HEK293T (cell line): ENCODE measurements around the gene FHL1.

Experiments
- CTCF ChIA-PET: fragments of 350-600 bp; formaldehyde crosslinking; extraction: SDS; loops from one replicate; lab custom pipeline; 2021; ENCODE audit warnings: antibody characterized with exemption, inconsistent platforms; lab: Yijun Ruan, JAX
- POLR2A ChIA-PET: fragments of 350-600 bp; formaldehyde crosslinking; extraction: SDS; loops from one replicate; lab custom pipeline; 2020; ENCODE audit warnings: antibody characterized with exemption, inconsistent platforms; lab: Yijun Ruan, JAX
- DNase-seq: peaks from one replicate; pipeline ENCODE4 v3.0.0; 2012; ENCODE audit warnings: mixed read lengths; ENCODE audit errors: extremely low spot score
- ARNT ChIP-seq: fragments of 450-650 bp; IDR thresholded peaks from 2 replicates; pipeline ENCODE4 v1.6.1; 2017; ENCODE audit warnings: mild to moderate bottlenecking
- BHLHE40 ChIP-seq: fragments of 450-650 bp; IDR thresholded peaks from 2 replicates; pipeline ENCODE4 v1.6.1; 2016; ENCODE audit warnings: mild to moderate bottlenecking, moderate library complexity, borderline replicate concordance
- CTBP1 ChIP-seq: fragments of 450-650 bp; IDR thresholded peaks from 2 replicates; pipeline ENCODE4 v1.6.1; 2016; ENCODE audit warnings: borderline replicate concordance
- ELF4 ChIP-seq: fragments of 450-650 bp; IDR thresholded peaks from 2 replicates; pipeline ENCODE4 v1.6.1; 2017; ENCODE audit warnings: antibody characterized with exemption
- FOXA1 ChIP-seq: fragments of 450-650 bp; IDR thresholded peaks from 2 replicates; pipeline ENCODE4 v1.6.1; 2016; ENCODE audit warnings: mild to moderate bottlenecking
- FOXK2 ChIP-seq: fragments of 450-650 bp; IDR thresholded peaks from 2 replicates; pipeline ENCODE4 v1.6.1; 2016; ENCODE audit warnings: mild to moderate bottlenecking
- FOXM1 ChIP-seq: fragments of 450-650 bp; IDR thresholded peaks from 2 replicates; pipeline ENCODE4 v1.6.1; 2017; ENCODE audit warnings: mild to moderate bottlenecking, borderline replicate concordance
- HDGF ChIP-seq: fragments of 450-650 bp; IDR thresholded peaks from 2 replicates; pipeline ENCODE4 v1.6.1; 2017; ENCODE audit warnings: antibody characterized with exemption, borderline replicate concordance
- L3MBTL2 ChIP-seq: fragments of 450-650 bp; conservative IDR thresholded peaks from 2 replicates; pipeline ENCODE4 v1.6.1; 2016; ENCODE audit warnings: mild to moderate bottlenecking
- LEF1 ChIP-seq: fragments of 450-650 bp; IDR thresholded peaks from 2 replicates; pipeline ENCODE4 v1.6.1; 2017; ENCODE audit warnings: mild to moderate bottlenecking, borderline replicate concordance
- NFRKB ChIP-seq: fragments of 450-650 bp; IDR thresholded peaks from 2 replicates; pipeline ENCODE4 v1.6.1; 2016; ENCODE audit warnings: mild to moderate bottlenecking, moderate library complexity
- PKNOX1 ChIP-seq: fragments of 450-650 bp; IDR thresholded peaks from 2 replicates; pipeline ENCODE4 v1.6.1; 2016
- SP1 ChIP-seq: fragments of 450-650 bp; IDR thresholded peaks from 2 replicates; pipeline ENCODE4 v1.6.1; 2017
- SUZ12 ChIP-seq: fragments of 450-650 bp; IDR thresholded peaks from 2 replicates; pipeline ENCODE4 v1.6.1; 2016; ENCODE audit warnings: mild to moderate bottlenecking
- TARDBP ChIP-seq: fragments of 450-650 bp; IDR thresholded peaks from 2 replicates; pipeline ENCODE4 v1.6.1; 2016
- ZNF384 ChIP-seq: fragments of 450-650 bp; IDR thresholded peaks from 2 replicates; pipeline ENCODE4 v1.6.1; 2016

Gene FHL1

DNA sequence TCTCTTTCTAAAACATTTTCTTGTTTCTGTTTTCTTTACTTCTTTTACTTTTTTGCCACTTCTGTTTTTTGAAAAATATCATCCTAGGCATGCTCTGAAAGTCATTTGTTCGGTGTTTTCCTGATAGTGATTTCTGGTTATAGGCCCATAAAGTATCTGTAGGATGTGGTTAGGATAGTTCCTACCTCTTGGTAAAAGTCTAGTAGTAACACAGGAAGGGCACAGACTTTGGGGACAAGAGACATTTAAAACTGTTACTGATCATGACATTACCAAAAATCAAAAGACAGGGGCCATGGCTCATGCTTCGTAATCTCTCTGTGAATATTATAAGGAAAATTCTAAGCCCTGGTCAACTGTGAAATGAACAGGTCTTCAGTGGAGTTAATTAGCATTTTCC lies 44.8 kb downstream of the FHL1 start:
- ChIA-PET POLR2A (interaction anchor here (0.7 kb wide), 1 partner anchor 246 kb away, joined by 3 read pairs; no protein-coding TSS in a partner anchor), CTCF (interaction anchor here (0.7 kb wide), 1 partner anchor 64 kb away, joined by 3 read pairs; no protein-coding TSS in a partner anchor)

DNA sequence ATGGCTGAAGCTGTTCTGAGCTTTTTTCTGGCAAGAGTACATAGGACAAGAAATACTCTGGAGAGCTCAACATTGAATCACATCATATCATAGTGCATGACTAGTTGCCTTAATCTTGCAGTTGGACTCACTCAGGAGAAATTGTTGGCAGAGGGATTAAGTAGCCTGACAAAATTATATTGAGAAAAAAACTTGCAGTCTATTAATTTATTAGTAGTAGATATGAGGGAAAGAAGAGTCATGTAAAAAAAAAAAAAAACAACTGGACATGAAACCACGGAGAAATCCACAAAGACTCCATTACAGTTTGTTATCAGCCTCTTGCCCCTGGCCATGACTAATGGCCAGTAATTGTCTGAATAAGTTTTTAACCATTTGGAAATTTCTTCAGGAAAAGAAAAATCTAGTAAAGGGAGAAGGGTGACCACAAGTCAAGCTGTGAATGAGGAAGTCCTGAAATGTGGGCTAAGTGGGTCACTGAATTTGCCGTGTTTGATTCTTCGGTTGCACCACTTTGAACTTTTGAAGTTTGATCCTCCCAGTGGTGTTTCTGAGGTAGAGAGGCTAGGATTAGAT lies 45.6 kb downstream of the FHL1 start:
- CTCF ChIA-PET: interaction anchor here (0.7 kb wide), 1 partner anchor 64 kb away, joined by 3 read pairs; no protein-coding TSS in a partner anchor

More for the DNA sequence above, 44.8 kb downstream of the FHL1 start:
- no peak for TF ChIP-seq FOXA1
- no peak for TF ChIP-seq ARNT
- TF ChIP-seq FOXK2: no peak
- TF ChIP-seq SP1: no peak
- no peak for TF ChIP-seq HDGF
- no peak for TF ChIP-seq ZNF384
- no peak for TF ChIP-seq CTBP1
- TF ChIP-seq NFRKB: no peak
- TF ChIP-seq BHLHE40: no peak
- TF ChIP-seq TARDBP: no peak
- no peak for TF ChIP-seq L3MBTL2
- no peak for DNase-seq

GRCh38 chrX:136193771-136194170 lies 46.4 kb downstream of the FHL1 start:
- CTCF ChIA-PET: no interaction called here
- no peak for DNase-seq
- POLR2A ChIA-PET: no interaction called here
- no peak for TF ChIP-seq L3MBTL2
- TF ChIP-seq NFRKB: no peak
- no peak for TF ChIP-seq TARDBP
- TF ChIP-seq PKNOX1: no peak
- no peak for TF ChIP-seq CTBP1
- TF ChIP-seq ELF4: no peak
- no peak for TF ChIP-seq LEF1
- no peak for TF ChIP-seq HDGF
- TF ChIP-seq FOXK2: no peak
- TF ChIP-seq FOXA1: no peak
- no peak for TF ChIP-seq SUZ12
- TF ChIP-seq ZNF384: no peak
- TF ChIP-seq FOXM1: no peak
- TF ChIP-seq SP1: no peak
- no peak for TF ChIP-seq ARNT
- TF ChIP-seq BHLHE40: no peak

More for the DNA sequence above, 45.6 kb downstream of the FHL1 start:
- POLR2A ChIA-PET: no interaction called here
- TF ChIP-seq ZNF384 (no peak), LEF1 (no peak), FOXM1 (no peak), FOXK2 (no peak), TARDBP (no peak), SUZ12 (no peak), ARNT (no peak), L3MBTL2 (no peak), PKNOX1 (no peak), FOXA1 (no peak), ELF4 (no peak)
- DNase-seq: no peak

DNA sequence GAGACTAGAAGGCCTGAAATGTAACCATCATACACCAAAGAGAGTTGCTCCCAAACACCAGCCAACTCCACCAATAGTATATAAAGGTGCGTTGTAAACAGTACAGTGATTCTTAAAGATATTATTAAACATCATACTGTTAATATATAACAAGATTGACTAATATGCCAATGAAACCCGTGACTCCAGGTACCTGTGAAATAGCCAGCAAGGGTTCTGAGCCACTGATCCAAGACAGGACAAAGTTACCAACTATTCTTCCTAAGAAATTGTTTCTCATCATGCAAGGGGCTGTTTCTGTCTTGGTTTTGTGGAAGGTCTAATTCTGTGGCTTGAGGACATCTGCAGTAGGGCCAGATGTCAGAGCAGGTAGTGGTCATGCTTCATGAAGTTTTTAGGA lies 47.2 kb downstream of the FHL1 start:
- ChIA-PET POLR2A (no interaction called here), CTCF (interaction anchor here (1.2 kb wide), 1 partner anchor 167 kb away, joined by 4 read pairs; no protein-coding TSS in a partner anchor)
- no peak for DNase-seq

DNA sequence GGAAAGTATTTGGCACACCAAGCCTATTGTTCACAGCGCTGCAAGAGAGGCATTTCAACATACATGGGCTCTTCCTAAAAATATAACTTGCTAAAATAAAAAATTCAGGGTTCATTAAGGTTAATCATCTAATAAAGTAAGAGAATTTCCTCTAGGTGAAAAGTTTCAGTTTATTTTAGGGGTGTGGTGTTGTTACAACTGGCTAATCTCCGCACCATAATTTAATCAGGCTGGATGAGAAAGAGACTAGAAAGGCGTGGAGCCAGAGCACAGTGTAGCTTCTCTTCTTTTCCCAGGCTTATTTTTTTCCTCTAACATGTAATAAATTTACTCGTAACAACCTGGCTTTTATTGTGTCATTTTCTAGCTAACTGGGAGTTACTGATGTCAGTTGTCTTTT lies 47.9 kb downstream of the FHL1 start:
- no peak for TF ChIP-seq PKNOX1
- no peak for TF ChIP-seq BHLHE40
- CTCF ChIA-PET: interaction anchor here (1.2 kb wide), 1 partner anchor 167 kb away, joined by 4 read pairs; no protein-coding TSS in a partner anchor
- DNase-seq: no peak

More for the DNA sequence above, 47.2 kb downstream of the FHL1 start:
- no peak for TF ChIP-seq SP1
- no peak for TF ChIP-seq LEF1
- TF ChIP-seq FOXA1: no peak
- no peak for TF ChIP-seq BHLHE40
- TF ChIP-seq PKNOX1: no peak
- no peak for TF ChIP-seq HDGF
- no peak for TF ChIP-seq FOXM1

DNA sequence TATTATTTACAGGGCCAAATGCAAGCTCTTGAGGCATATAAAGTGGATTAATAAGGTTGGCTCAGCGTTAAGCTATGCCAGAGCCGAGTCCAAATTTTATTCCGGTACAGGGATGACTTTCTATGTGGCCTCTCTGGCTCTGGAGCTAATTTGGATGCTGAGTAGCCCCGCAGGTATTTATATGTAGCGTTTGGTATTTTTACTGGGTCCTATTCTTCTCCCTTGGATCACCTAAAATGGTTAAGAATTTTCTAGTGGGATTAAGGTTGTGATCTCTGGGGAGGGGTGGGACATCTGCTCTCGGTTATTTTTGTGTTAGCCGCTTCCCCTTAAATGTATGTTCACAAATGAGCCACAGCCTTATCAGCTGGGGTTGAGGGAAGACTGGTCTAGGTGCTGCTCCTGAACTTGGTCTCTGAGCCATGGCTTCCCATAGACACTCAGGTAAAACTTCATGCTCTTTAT lies 49.4 kb downstream of the FHL1 start:
- ChIA-PET CTCF (interaction anchor here (1.4 kb wide), 1 partner anchor 12 kb away, joined by 4 read pairs; no protein-coding TSS in a partner anchor), POLR2A (interaction anchor here (0.7 to 2.8 kb wide), 3 partner anchors 11 to 27 kb away, joined by 3 to 10 read pairs (median 7); no protein-coding TSS in a partner anchor)

More for the DNA sequence above, 47.9 kb downstream of the FHL1 start:
- POLR2A ChIA-PET: interaction anchor here (2.2 to 2.8 kb wide), 2 partner anchors 10 to 26 kb away, joined by 7 to 10 read pairs; no protein-coding TSS in a partner anchor

More for the DNA sequence above, 49.4 kb downstream of the FHL1 start:
- TF ChIP-seq FOXM1: no peak
- TF ChIP-seq FOXA1: no peak
- TF ChIP-seq TARDBP: no peak
- TF ChIP-seq ARNT: no peak
- TF ChIP-seq BHLHE40: no peak
- TF ChIP-seq HDGF: no peak
- no peak for TF ChIP-seq L3MBTL2
- no peak for DNase-seq
